KMS-11 (cell line): ENCODE measurements around the gene GMFB.

Source experiments
- H2AFZ ChIP-seq: fragments of 200-600 bp; sonication (generic); 2 replicates; pipeline ENCODE4 v1.6.1; 2016; ENCODE audit warnings: antibody characterized with exemption, mixed run types, low read depth
- H3K27ac ChIP-seq: fragments of 200-600 bp; sonication (generic); 2 replicates; pipeline ENCODE4 v1.6.1; 2016; ENCODE audit warnings: mild to moderate bottlenecking, mixed run types
- H3K27me3 ChIP-seq: fragments of 200-600 bp; sonication (generic); 2 replicates; pipeline ENCODE4 v1.6.1; 2017; ENCODE audit warnings: mild to moderate bottlenecking, low read depth, mixed run types, moderate library complexity; ENCODE audit not compliant: insufficient read depth
- H3K36me3 ChIP-seq: fragments of 200-600 bp; sonication (generic); 2 replicates; pipeline ENCODE4 v1.6.1; 2017; ENCODE audit warnings: mild to moderate bottlenecking, mixed run types; ENCODE audit not compliant: insufficient read depth
- H3K4me1 ChIP-seq: fragments of 200-600 bp; sonication (generic); 2 replicates; pipeline ENCODE4 v1.6.1; 2016; ENCODE audit warnings: mild to moderate bottlenecking, low read depth, mixed run types; ENCODE audit not compliant: poor library complexity, severe bottlenecking
- H3K4me2 ChIP-seq: fragments of 200-600 bp; sonication (generic); 2 replicates; pipeline ENCODE4 v1.7.0; 2016; ENCODE audit warnings: mild to moderate bottlenecking, mixed run types
- H3K4me3 ChIP-seq: fragments of 200-600 bp; sonication (generic); IDR thresholded peaks from 2 replicates; pipeline ENCODE4 v1.6.1; 2017; ENCODE audit warnings: low read depth, low read length, mixed read lengths; ENCODE audit not compliant: insufficient read depth
- H3K79me2 ChIP-seq: fragments of 200-600 bp; sonication (generic); 2 replicates; pipeline ENCODE4 v1.6.1; 2016; ENCODE audit warnings: low read depth, mixed run types; ENCODE audit not compliant: insufficient read depth
- H3K9ac ChIP-seq: fragments of 200-600 bp; sonication (generic); 2 replicates; pipeline ENCODE4 v1.6.1; 2016; ENCODE audit warnings: mild to moderate bottlenecking, mixed run types
- H4K20me1 ChIP-seq: fragments of 200-600 bp; sonication (generic); 2 replicates; pipeline ENCODE4 v1.6.1; 2016; ENCODE audit warnings: mild to moderate bottlenecking, mixed run types; ENCODE audit not compliant: insufficient read depth
- TF ChIP-seq, protein P1 (sequence below): fragments of 200-600 bp; sonication (generic); conservative IDR thresholded peaks from 2 replicates; pipeline ENCODE4 v1.6.1; 2017; ENCODE audit warnings: low read depth, mild to moderate bottlenecking, antibody characterized with exemption, low read length, moderate library complexity, mixed read lengths

The GMFB gene

DNA sequence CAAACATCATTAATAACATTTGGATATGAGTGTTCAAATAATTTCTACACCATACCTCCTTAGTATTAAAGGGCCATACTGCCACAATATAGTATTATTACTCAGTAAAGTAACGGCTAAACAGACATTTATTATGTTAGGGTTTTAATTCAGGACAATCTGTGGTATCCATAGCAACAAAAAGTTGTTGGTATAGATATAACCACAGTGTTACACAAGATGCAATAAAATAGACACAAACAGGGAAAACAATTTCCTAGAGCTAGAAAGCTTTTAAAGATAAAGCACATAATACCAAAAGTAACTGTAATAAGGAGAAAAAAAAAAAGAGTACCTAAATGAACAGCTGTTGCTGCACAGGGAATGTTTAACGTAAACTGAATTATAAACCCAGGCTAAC lies 63.7 kb downstream of the GMFB start:
- TF ChIP-seq, protein P1, sequence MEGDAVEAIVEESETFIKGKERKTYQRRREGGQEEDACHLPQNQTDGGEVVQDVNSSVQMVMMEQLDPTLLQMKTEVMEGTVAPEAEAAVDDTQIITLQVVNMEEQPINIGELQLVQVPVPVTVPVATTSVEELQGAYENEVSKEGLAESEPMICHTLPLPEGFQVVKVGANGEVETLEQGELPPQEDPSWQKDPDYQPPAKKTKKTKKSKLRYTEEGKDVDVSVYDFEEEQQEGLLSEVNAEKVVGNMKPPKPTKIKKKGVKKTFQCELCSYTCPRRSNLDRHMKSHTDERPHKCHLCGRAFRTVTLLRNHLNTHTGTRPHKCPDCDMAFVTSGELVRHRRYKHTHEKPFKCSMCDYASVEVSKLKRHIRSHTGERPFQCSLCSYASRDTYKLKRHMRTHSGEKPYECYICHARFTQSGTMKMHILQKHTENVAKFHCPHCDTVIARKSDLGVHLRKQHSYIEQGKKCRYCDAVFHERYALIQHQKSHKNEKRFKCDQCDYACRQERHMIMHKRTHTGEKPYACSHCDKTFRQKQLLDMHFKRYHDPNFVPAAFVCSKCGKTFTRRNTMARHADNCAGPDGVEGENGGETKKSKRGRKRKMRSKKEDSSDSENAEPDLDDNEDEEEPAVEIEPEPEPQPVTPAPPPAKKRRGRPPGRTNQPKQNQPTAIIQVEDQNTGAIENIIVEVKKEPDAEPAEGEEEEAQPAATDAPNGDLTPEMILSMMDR, result no peak
- H3K27ac ChIP-seq, result no peak overlapping the region
- no peaks in the 10 kb centered on the region for H3K27me3 ChIP-seq
- H3K9ac ChIP-seq, result no peak overlapping the region
- H2AFZ ChIP-seq, result no peak overlapping the region
- H3K4me3 ChIP-seq, result no peak overlapping the region
- no peaks in the 10 kb centered on the region for H3K36me3 ChIP-seq
- no peaks in the 10 kb centered on the region for H3K4me1 ChIP-seq
- H3K4me2 ChIP-seq, result no peak overlapping the region
- no peaks in the 10 kb centered on the region for H3K79me2 ChIP-seq
- no peaks in the 10 kb centered on the region for H4K20me1 ChIP-seq
